NCI-H1092 treated with DMSO at 0.1 percent for 48 hours (cell line): Measurements from ENCODE around the gene SLC16A3.
"Not testable (repeated sequence)": the region's sequence is repeated elsewhere in the genome, so short reads cannot be mapped to it uniquely, and the experiment has no call there.

Experiments used
- DNase-seq: peaks from one replicate; lab custom pipeline; 2025; lab: John Stamatoyannopoulos, UW

SLC16A3 gene

DNA sequence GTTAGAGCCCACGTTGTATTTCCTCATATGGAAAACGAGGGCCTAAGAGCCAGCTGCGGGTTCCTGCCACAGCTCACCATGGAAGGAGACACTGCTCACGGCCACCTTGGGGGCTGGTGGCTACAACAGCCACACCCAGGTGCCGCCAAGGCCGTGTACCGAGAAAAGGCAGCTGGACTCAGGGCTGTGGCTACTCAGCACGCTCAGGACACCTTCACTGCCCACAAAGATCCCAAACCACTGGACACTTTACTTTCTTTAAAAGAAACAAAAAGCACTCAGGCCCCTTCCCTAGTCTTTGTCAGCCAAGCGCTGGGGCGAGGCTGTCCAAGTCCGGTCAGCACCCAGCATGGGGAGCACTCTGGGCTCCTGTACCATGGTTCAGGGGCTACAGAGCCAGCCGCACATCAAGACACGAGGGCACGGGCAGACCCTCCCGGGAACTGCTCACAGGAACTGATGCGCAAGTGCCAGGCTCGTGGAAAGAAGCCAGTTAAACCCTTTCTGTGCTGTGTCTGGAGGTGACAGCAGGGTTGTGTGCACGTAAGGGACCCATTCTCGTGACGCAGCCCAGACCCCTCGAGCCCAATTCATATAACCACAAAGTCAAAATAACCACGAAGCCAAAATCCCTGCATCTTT is 18.5 kb downstream of the SLC16A3 start:
- no peak for DNase-seq

DNA sequence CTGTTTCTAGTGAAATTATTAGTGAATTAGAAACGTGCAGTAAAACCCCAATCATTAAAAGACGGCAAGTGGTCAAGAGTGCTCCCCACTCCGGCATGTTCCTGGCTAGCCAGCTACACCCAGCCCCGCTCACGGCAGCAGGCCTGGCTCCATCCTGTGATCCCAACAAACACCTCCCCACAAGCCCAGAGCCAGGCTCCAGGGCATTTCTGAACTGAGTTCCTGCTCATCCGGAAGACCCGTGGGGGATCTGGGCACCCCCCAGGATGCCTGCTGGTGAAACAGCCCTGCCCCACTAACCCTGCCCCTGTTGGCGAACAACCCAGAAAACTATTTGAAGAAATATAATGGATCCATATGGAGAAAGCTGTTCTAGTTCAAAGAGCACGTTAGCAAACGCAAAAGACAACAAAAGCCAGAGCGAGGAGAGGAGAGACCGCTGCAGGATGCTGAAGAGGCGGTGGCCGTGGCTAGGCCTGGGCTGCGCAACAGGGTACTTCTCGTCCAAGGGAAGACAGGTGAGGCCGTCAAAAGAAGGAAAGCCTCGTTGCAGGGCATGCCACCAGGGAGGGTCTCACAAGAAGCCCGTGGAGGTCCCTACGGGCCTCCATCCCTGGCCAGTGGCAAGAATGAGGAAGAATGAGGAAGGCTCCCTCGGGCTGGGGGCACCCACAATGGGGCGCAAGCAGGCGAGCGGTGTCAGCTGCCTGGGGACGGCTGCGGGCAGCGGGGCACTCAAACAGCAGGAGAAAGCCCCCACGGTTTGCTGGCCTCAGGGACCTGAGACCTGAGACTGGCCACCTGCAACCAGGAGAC is 19.2 kb downstream of the SLC16A3 start:
- DNase-seq = no peak

DNA sequence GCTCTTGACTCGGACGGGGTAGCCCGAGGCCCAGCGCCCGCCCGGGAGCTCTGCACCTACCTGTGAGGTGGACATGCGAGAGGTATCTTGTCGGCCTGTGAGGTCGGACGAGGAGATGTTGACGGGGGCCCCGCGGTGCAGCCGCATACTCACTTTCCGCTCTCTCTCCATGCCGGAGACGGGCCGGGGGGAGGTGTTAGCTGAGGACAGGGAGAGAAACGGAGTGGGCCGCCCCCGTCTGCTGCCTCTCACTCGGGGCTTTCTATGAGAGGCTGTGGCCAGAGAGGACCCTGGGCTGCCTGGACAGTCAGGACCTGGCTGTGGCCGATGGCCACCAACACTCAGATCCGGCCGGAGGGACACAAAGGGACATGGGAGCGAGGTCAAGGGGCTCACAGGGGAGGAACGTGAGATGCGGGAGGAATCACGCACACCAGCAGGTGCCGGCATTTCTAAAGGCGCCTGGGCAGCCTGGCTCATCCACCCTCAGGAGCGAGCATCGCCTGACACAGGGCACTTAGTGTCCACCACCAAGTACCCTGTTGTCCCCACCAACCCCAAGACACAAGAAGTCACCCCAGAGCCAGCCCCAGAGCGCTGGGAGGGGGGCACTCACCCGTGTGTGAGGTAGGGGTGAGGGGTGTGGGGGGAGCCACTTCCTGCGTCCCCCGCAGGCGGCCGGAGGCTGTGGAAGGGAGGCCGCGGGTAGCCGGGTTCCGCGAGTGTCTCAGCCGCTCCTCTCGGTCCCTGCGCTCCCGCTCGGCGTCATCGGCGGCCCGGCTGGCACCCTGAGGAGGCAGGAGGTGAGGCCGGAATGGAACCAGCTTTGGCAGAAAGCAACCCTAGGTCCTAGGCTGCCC is 20.2 kb downstream of the SLC16A3 start:
- no peak for DNase-seq

DNA sequence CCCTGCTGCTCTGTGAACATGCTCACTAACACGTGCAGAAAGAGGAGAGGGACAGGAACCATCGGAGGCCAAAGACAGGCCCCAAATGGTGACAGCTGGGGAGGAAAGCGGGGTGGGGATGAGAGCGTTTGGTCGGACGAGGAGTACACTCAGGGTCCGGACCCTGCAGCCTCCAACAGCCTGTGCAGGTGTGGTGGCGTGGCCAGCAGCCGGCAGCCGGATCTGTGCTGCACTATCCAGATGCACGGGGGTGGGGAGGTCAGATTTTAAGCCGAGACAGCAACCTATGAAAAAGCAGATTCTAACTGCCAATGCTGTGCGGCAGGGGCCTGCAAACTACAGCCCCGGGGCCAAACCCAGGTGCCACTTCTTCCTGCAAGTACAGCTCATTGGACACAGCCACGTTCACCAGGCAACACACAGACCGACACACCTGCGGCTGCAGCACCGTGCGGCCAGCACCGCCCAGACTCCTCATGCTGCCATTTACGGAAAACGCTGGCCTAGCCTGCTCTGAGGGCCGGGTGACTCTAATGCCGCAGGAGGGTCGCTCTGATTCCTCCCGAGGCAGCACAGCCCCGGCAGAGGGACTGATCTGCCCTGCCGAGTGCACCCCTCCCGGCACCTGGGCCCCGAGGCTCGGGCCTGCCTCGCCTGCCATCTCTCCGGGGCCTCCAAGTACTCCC is 21.2 kb downstream of the SLC16A3 start:
- DNase-seq = no peak

DNA sequence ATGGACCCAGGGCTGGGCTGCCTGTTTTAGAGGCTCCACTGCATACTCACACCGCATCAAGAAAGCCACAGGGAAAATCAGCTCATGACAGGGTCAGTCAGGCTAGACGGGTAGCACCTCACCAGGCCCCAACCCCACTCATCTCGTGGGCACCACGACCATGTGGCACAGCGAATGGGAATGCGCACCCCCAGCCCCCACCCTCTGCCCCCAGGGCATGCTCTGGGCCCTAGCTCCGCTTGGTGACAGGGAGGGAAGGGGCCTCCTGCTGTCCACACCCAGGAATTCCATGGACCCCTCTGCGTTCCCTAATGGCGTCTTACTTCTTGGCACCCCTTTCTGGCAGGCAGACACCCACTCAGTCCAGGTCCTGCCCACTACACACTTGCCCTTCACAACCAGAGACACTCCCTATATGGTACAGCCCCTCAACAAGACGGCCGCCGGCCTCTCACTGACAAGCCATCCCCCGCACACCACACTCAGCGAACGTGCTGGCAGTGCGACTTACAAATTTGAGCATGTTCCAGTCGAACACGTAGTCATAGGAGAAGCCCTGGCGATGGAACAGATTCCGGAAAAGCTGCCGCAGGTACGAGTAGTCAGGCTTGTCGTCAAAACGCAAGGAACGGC is 22.1 kb downstream of the SLC16A3 start:
- no peak for DNase-seq

DNA sequence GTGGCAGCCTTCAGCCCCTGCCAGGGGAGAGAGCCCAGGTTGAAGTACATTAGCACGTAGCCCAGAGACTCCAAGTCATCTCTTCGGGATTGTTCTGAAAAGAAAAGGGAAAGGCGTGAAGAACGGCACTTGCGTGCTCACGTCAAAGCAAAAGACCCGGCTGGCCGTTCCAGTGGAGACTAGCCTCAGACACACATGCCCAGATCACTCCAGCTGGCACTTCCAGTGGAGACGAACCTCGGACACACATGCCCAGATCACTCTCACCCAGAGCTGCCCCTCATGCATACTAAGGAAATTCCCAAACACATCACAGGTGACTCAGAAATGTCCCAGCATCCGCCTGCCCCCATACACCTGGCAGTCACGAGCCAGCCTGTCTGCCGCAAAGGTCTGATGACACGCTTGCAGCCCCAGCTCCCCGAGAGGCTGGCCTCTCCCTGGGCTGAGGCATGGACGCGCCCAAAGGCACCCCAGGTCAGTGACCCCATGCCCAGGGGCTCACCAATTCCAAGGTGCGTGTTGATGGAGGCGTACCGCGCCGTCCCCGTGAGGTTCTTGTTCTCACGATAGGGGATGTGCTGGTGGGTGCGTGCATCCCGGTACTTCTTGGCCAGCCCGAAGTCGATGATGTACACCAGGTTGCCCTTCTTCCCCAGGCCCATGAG is 23.8 kb downstream of the SLC16A3 start:
- DNase-seq = no peak

DNA sequence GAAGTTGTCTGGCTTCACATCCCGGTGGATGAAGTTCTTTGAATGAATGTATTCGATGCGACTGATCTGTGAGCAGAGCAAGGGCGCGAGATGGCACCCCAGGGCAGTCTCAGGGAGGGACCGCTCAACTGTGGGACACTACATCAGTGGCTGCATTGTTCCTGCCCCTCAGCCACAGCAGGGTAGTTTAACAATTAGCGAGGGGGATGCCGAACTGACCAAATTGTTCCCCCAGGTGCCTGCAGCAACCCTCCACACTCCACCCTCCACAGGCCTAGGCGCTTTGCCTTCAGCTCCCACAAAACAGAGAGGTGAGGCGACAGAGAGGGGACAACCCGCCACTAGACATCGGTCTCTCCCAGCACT is 24.3 kb downstream of the SLC16A3 start:
- no peak for DNase-seq

DNA sequence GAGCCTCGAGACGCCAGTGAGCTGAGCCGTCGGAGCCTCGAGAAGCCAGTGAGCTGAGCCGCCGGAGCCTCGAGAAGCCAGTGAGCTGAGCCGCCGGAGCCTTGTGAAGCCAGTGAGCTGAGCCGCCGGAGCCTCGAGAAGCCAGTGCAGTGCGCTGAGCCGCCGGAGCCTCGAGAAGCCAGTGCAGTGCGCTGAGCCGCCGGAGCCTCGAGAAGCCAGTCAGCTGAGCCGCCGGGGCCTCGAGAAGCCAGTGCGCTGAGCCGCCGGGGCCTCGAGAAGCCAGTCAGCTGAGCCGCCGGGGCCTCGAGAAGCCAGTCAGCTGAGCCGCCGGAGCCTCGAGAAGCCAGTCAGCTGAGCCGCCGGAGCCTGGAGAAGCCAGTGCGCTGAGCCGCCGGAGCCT is 25.3 kb downstream of the SLC16A3 start:
- not testable (repeated sequence) for DNase-seq

DNA sequence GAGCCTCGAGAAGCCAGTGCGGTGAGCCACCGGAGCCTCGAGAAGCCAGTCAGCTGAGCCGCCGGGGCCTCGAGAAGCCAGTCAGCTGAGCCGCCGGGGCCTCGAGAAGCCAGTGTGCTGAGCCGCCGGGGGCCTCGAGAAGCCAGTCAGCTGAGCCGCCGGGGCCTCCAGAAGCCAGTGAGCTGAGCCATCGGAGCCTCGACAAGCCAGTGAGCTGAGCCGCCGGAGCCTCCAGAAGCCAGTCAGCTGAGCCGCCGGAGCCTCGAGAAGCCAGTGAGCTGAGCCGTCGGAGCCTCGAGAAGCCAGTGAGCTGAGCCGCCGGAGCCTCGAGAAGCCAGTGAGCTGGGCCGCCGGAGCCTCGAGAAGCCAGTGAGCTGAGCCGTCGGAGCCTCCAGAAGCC is 25.9 kb downstream of the SLC16A3 start:
- DNase-seq = not testable (repeated sequence)

DNA sequence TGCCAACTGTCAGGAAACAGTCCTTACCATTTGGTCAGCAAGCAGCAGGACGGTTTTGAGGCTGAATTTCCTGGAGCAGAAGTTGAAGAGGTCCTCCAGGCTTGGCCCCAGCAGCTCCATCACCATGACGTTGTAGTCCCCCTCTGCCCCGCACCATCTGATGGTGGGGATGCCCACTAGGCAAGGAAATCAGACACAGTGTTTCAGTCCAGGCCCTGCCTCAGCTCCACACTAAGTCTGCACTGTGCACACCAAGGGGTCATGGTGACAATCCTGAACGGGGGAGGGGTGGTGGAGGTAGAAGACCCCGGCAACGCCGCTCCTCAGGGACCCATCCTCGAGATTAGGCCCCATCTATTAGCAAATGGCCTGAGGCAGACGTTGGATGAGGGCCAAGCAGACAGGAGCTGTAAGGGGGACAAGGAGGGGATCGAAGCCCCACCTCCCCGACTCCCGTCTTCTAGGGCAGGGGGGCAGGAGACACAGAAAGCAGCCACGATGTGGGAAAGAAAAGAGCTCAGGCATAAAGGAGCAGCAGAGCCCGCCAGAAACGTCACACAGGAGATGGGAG is 26.6 kb downstream of the SLC16A3 start:
- no peak for DNase-seq

DNA sequence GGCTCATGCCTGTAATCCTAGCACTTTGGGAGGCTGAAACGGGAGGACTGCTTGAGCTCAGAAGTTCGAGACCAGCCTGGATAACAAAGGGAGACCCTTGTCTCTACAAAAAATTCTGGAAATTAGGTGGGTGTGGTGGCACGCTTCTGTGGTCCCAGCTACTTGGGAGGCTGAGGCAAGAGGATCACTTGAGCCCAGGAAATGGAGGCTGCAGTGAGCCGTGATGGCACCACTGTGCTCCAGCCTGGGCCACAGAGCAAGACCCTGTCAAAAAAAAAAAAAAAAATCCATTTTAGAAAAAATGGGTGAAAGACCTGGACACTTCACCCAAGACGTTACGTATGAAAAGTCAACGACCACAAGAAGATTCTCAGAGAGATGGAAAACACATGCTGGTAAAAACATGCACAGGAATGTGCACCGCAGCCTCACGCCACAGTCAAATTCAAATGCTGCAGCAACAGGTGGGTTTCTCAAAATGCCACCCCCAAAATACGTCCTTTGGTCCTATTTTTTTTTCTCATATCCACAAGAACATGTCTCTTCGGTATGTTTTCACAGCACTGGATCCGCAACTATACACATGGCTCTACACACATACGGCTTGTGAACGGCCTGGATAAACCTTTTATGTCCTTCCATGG is 27.5 kb downstream of the SLC16A3 start:
- no peak for DNase-seq

DNA sequence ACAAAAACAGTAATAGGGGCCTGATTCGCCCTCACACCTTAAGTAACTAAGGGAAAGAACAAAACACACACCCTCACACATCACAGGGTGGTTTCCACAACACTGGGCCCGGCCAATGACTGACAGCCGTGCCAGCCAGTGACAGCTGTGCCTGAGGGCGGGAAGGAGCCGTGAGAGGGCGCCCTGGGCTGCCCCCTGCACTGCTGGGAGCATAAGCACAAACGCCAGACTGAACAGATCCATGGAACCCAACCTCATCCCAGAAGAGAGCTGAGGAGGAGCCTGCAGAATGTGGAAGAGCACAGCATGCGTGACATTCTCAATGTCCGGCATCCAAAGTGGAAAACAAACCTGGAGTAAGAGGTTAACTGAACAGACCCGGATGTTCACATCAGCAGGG is 28.6 kb downstream of the SLC16A3 start:
- no peak for DNase-seq

DNA sequence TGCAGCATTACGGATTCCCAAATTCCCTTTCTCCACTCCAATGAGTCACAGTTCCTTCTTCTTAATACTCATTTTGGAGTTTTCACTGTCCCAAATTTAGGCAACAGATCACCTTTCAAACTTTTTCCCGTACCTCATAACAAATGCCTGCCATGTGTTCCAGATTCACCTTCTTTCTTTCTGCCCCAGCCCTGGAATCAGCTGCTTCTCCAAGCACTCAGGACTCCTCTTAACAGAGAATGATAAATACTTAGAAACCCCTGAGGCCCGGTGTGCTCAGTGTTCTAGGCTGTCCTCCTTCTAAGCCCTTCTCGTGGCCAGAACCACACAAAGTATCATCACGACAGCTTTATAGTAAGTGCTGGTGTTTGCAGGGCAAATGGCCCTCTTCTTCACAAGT is 29.7 kb downstream of the SLC16A3 start:
- no peak for DNase-seq

DNA sequence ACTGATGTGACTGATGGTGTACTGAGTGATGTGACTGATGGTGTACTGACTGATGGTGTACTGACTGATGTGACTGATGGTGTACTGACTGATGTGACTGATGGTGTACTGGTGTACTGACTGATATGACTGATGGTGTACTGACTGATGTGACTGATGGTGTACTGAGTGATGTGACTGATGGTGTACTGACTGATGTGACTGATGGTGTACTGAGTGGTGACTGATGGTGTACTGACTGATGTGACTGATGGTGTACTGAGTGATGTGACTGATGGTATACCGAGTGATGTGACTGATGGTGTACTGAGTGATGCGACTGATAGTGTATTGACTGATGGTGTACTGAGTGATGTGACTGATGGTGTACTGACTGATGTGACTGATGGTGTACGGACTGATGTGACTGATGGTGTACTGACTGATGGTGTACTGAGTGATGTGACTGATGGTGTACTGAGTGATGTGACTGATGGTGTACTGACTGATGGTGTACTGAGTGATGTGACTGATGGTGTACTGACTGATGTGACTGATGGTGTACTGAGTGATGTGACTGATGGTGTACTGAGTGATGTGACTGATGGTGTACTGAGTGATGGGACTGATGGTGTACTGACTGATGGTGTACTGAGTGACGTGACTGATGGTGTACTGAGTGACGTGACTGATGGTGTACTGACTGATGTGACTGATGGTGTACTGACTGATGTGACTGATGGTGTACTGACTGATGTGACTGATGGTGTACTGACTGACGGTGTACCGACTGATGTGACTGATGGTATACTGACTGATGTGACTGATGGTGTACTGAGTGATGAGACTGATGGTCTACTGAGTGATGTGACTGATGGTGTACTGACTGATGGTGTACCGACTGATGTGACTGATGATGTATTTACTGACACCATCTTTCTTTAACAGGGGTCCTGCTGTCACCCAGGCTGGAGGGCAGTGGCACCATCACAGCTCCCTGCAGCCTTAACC is 31.4 kb downstream of the SLC16A3 start:
- not testable (repeated sequence) for DNase-seq

DNA sequence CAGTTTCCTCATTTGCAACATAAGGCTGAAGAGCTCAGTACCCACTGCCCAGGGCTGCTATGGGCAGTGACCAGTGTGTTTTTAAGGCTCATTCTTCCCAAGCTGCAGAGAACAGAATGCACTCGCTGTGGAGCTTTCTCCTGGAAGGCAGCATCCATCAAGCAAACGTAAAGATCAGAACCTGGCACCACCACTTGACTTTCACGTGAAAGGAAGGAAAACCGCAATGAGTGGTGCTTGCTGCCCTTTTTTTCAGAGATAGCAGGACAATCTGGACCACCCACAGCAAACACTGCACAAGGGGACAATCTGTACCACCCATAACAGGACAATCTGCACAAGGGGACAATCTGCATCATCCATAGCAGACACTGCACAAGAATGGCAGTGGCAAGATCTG is 33.5 kb downstream of the SLC16A3 start:
- no peak for DNase-seq

DNA sequence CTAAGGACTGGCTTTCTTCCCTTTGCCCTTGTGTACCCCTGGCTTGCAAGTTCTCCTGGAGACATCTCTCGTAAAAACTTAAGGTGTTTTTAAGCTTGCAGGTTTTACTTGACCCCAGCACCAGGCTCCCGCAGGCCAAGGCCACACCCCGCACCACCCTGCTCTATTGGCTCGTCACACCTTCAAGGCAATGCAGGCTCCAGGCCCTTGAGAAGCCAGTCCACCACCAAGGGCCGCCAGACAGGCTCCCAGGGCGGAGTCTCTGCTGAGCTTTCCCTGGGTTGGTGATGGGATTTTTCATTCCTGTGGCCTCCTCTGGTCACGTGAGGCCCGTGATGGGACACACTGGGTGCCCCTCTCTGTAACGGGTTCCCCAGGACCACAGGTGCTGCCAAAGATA is 34.8 kb downstream of the SLC16A3 start:
- DNase-seq = no peak

DNA sequence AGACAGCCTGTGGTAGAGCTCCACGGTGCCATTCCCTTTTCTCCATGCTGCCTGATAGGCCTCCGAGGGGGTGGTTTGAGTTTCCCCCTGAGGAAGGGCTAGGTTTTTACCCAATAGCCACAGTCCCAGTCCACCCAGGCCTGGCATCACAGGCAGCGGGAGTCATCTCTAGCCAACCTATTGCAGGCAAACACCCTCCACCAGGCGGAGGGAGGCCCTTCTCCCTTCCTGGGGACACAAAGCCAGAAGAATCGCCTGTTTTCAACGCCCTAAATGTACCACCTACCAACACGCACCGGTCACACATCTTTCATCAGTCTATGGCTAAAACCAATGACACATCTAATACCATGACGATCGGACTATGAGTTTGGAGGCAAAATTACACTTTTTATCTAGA is 37.3 kb downstream of the SLC16A3 start:
- no peak for DNase-seq

DNA sequence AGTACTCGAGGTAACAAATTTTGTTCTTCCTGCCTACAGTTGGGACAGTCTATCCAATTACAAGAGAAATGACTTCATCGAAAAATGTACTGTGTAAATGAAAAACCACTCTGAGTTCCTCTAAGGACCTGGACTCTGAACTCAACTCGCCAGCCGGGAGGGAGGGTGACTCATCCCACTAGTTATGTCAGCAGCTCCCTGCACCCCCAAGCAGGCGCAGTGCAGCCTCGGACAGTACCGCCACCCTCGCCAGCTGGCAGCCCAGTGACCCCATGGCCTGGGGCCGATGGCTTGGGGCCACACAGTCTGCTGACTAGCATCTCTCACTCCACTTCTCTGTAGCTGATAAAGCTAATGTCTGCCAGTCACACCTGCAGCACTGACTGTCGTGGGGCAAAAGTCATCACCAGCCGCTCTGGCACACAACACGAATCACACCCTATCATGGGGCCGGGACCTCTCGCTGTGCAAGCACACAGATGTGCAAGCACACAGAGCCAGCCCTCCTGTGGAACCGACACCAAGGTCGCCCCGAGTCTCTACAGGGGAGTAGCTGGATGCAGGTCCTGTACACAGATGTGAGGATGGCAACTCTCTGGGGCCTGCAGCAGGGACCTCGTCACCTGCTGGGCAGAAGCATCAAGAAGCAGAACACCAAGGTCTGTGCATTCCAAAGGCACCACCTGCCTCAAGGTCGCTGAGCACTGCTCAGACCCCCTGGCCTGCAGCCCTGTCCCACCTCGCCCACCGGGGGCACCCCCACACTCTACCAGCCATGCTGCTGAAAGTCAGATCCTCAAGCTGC is 38.9 kb downstream of the SLC16A3 start:
- DNase-seq = no peak
